Colon (tissue), 2 donors: ENCODE results near the gene MYO1B.

ENCODE experiments used
- FAIRE-seq: peaks from 2 replicates; lab custom pipeline; 2012; peaks lifted over from hg19 to GRCh38; lab: Jason Lieb, UNC
- donor health status: control.
- donor health status: control.

MYO1B gene

GRCh38 chr2:191226196-191226595, 19.0 kb upstream of the MYO1B start:
- FAIRE-seq, result no peak

GRCh38 chr2:191228333-191228732, 16.9 kb upstream of the MYO1B start:
- no peak for FAIRE-seq

GRCh38 chr2:191228861-191229260, 16.3 kb upstream of the MYO1B start:
- no peak for FAIRE-seq

- FAIRE-seq, result no peak
Measured at GRCh38 chr2:191230174-191230573, 15.0 kb upstream of the MYO1B start.

GRCh38 chr2:191231995-191232394, 13.2 kb upstream of the MYO1B start:
- no peak for FAIRE-seq

- no peak for FAIRE-seq
Measured at GRCh38 chr2:191233533-191233932, 11.7 kb upstream of the MYO1B start.

- no peak for FAIRE-seq
Measured at GRCh38 chr2:191234376-191234775, 10.8 kb upstream of the MYO1B start.

- no peak for FAIRE-seq
Measured at GRCh38 chr2:191240871-191241270, 4.3 kb upstream of the MYO1B start.

- FAIRE-seq, result no peak
Measured at GRCh38 chr2:191241418-191241817, 3.8 kb upstream of the MYO1B start.

- no peak for FAIRE-seq
Measured at GRCh38 chr2:191243154-191243553, 2.0 kb upstream of the MYO1B start.

GRCh38 chr2:191244350-191244749, 854 bp upstream of the MYO1B start:
- no peak for FAIRE-seq

- no peak for FAIRE-seq
Measured at GRCh38 chr2:191245869-191246531, 796 bp downstream of the MYO1B start.

GRCh38 chr2:191246820-191247380, 1.7 kb downstream of the MYO1B start:
- no peak for FAIRE-seq

GRCh38 chr2:191247381-191248057, 2.3 kb downstream of the MYO1B start:
- FAIRE-seq, result no peak

- no peak for FAIRE-seq
Measured at GRCh38 chr2:191249156-191249813, 4.1 kb downstream of the MYO1B start.

GRCh38 chr2:191250400-191250799, 5.2 kb downstream of the MYO1B start:
- no peak for FAIRE-seq

GRCh38 chr2:191250986-191251385, 5.8 kb downstream of the MYO1B start:
- FAIRE-seq, result no peak

- FAIRE-seq, result no peak
Measured at GRCh38 chr2:191252699-191253098, 7.5 kb downstream of the MYO1B start.

- no peak for FAIRE-seq
Measured at GRCh38 chr2:191253476-191253875, 8.3 kb downstream of the MYO1B start.

GRCh38 chr2:191255271-191255670, 10.1 kb downstream of the MYO1B start:
- FAIRE-seq, result no peak

GRCh38 chr2:191255756-191256312, 10.6 kb downstream of the MYO1B start:
- FAIRE-seq, result no peak

GRCh38 chr2:191257934-191258333, 12.7 kb downstream of the MYO1B start:
- FAIRE-seq, result no peak

GRCh38 chr2:191258996-191259395, 13.8 kb downstream of the MYO1B start:
- no peak for FAIRE-seq
